Stimulated activated CD8-positive, alpha-beta memory T cell treated with anti-CD3 and anti-CD28 coated beads, Interleukin-15, amount 100 ng/mL, for 4 hours (primary cell): ENCODE results near the gene SMPD4.
"Not testable (repeated sequence)": the region's sequence is repeated elsewhere in the genome, so short reads cannot be mapped to it uniquely, and the experiment has no call there.

Experiments used
- DNase-seq, 2 donors: peaks; one replicate each; pipeline ENCODE4 v3.0.0-alpha.2; 2020; ENCODE audit warnings: low read depth in 2 of 2

Gene SMPD4

DNA sequence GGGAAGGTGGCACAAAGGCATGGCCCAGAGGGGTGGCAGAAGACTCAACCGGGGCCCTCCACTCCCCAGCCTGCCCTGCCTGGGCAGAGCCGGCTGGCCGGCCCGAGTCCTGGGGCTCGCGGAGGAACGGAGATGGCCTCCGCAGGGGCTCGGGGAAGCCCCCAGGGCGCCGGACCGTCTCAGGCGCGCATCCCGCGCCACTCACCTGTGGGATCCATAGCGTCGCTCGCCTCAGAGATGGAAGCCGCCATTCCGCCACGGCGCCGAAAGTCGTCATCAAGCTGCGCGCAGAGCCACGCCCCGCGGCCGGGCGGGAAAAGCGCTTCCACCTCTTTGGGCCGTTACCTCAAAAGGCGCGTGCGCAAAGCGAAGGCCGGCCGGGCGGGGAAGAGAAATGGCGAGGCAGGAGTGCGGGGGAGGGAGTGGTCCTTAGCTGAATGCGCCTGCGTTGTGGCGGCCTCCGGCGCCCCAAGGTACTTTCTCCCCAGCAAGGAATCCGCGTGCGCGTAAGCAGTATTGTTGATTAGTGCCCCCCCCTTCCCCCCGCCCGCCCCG is at the start of gene SMPD4:
Gene SMPD4, minus strand, starts transcription at position 278 of the 555 bp plus-strand sequence. CDS start 5,010 bp downstream, outside the sequence.
- peak; percentile 96 to 97 for DNase-seq

DNA sequence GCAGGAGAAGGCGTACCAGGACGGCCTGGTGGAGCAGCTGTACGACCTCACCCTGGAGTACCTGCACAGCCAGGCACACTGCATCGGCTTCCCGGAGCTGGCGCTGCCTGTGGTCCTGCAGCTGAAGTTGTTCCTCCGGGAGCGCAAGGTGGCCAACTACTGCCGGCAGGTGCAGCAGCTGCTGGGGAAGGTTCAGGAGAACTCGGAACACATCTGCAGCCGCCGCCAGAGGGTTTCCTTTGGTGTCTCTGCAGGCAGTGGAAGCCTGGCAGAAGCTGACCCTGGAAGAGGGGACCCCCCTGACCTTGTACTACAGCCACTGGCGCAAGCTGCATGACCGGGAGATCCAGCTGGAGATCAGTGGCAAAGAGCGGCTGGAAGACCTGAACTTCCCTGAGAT is 49.5 kb upstream of the SMPD4 start:
- DNase-seq = not testable (repeated sequence)

DNA sequence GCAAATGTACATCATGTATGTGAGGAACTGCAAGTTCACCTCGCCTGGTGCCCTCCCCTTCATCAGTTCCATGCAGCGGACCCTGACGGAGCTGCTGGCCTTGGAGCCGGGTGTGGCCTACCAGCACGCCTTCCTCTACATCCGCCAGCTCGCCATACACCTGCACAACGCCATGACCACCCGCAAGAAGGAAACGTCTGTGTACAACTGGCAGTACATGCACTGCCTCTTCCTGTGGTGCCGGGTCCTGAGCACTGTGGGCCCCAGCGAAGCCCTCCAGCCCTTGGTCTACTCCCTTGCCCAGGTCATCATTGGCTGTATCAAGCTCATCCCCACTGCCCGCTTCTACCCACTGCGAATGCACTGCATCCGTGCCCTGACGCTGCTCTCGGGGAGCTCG is 49.0 kb upstream of the SMPD4 start:
- DNase-seq = not testable (repeated sequence)

DNA sequence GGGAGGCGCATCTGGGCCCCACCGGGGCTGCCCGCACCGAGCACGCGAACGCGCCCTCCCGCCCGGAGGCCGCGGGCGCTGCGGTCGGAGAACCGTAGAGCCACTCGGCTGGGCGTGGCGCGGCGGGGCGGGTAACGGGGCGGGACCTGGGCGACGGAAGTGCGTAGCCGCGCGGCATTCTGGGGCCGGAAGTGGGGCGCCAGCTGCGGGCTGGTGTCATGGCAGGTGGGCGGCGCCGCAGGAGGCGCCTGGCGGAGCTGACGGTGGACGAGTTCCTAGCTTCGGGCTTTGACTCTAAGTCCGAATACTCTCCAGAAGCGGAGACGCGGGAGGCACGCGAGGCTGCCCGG is 47.7 kb upstream of the SMPD4 start:
- not testable (repeated sequence) for DNase-seq

- not testable (repeated sequence) for DNase-seq
Measured at GRCh38 chr2:130228467-130229160, 47.2 kb upstream of the SMPD4 start.

GRCh38 chr2:130228005-130228404 is 46.6 kb upstream of the SMPD4 start:
- DNase-seq = not testable (repeated sequence)

DNA sequence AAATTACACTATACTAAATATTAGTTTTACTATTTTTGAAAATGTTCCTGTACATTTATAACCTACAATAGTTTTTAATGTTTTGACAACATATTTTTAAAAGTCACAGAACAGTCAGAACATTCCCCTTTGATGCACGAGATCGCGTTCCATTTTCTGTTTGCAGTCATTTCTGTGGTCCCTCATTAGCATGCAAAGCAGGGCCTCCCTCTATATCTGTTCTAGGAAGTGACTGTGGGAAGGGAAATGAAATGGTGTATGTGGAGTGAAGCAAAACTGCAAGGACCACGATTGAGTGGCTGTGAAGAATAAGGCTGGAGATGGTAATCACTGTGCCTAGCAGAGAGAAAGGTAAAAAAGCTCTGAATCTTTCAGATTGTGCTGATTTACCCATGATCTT is 41.1 kb upstream of the SMPD4 start:
- not testable (repeated sequence) for DNase-seq

- DNase-seq = not testable (repeated sequence)
Measured at GRCh38 chr2:130220505-130220904, 39.1 kb upstream of the SMPD4 start.

DNA sequence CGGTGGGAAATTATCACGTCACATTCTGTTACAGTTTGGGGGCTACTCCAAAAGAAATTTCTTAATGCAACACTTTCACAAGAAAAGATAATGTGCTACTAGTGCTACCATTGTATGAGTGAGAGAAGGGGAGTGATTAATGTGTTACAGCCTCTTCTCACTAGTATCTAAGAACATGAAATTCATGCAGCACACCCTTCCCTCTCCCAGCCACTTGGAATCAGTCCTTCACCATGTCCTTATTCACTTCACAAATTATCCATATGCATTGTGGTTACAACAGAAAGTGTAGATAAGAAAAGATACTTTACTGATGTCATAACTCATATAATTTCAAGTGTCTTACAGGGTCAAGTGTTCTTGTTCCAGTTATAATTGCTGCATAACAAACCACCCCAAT is 37.7 kb upstream of the SMPD4 start:
- not testable (repeated sequence) for DNase-seq

DNA sequence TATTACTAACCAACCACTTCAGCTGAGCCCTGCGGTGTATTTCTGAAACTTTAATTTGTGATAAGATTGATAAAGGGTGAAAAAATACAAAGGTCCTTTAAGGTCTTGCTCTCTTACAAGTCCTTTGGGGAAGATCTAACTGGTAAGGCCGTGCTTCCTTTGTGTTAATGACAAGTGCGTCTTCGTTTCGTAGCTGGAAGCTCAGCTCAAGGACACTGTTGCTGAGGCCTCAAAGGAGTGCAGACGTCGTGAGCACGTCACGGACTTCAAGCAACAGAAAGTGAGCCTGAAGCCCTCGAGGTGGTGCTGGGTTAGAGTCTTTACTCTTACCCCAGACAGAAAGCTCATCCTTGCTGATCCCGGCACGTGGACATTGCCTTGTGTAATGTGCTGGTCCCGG is 25.6 kb upstream of the SMPD4 start:
- not testable (repeated sequence) for DNase-seq

DNA sequence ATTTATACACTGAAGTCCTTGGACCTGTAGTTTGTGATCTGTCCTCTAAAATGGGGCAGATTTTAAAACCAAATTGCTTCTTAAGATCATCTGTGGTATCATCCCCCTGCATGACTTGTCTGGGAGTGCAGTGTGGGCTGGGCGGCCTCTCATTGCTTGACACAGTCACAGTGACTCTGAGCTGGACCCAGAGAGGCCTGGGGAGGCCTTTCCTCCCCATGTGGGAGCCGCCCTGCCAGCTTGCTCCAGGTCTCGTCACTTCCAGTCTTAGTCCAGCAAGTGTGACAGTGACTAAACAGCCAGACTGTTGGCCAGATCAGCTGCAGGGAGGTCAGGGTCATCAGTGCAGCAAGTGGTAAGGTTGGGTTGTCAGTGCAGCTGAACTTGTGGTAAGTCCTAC is 21.7 kb upstream of the SMPD4 start:
- not testable (repeated sequence) for DNase-seq

DNA sequence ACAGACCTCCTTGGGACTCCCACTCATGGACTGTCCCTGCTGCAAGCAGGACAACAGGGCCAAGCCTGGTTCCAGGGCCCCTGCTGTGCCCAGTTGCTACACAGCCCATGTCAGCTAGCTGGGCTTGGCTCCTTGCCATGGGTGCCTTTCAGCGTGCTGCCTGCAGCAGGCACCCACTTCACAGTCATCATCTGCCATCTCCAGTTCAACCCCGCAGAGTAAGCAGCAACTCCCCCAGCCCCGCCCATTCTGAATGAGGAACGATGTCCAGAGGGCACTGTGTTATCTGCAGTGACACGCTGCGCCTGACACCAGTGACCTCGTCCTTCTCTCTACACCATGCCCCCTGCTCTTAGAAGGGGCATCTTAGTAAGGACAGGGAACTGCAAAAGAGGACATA is 21.1 kb upstream of the SMPD4 start:
- DNase-seq = not testable (repeated sequence)

DNA sequence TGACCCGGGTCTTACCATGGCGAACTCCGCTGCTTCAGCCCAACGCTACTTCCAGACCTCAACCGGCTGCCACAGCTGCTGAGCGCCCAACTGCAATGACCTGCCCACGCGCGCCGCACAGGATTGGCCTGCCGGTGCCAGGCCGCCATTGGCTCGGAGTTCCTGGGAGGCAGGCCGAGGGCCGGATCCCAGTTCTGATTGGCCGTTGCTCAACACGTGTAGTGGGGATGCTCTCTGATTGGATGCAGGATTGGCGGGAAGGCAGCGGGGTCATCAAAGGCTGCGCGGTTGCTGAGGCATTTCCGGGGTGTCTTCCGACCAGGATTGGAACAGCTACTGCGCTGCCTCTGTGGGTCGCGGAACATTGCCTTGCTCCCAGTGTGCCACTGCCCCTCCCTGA is 16.9 kb upstream of the SMPD4 start, which contains the start of gene TUBA3E:
Gene TUBA3E, minus strand, starts transcription at position 97 of the 400 bp plus-strand sequence. Its CDS starts 79 bp downstream, at position 18.
- no peak for DNase-seq

- DNase-seq = not testable (repeated sequence)
Measured at GRCh38 chr2:130196052-130196451, 14.7 kb upstream of the SMPD4 start.

GRCh38 chr2:130195089-130195635 is 13.8 kb upstream of the SMPD4 start:
- not testable (repeated sequence) for DNase-seq

- DNase-seq = not testable (repeated sequence)
Measured at GRCh38 chr2:130193824-130194223, 12.4 kb upstream of the SMPD4 start.

- DNase-seq = not testable (repeated sequence)
Measured at GRCh38 chr2:130192451-130192850, 11.0 kb upstream of the SMPD4 start.

DNA sequence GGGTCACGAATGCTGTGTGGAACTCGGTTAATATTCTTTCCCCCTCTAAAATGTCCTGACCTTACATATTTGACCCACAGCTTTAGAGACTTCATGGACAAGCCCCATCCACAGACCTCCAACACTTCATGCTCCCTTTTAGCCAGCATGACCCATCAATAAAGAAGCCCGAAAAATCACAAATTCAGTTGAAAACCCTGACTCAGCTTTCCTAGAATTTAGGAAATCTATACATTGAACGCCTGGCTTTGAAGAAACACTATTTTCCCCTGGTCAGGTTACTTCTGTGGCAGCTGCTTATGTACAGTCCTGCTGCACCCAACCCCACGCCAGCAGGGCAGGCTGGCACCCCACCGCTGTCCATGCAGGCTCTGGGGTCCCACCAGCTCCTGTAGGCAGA is 9.9 kb upstream of the SMPD4 start:
- DNase-seq = not testable (repeated sequence)

- no peak for DNase-seq
Measured at GRCh38 chr2:130190237-130190636, 8.8 kb upstream of the SMPD4 start.

GRCh38 chr2:130188958-130189357 is 7.6 kb upstream of the SMPD4 start:
- DNase-seq = not testable (repeated sequence)

GRCh38 chr2:130187859-130188792 is 6.7 kb upstream of the SMPD4 start:
- not testable (repeated sequence) for DNase-seq

DNA sequence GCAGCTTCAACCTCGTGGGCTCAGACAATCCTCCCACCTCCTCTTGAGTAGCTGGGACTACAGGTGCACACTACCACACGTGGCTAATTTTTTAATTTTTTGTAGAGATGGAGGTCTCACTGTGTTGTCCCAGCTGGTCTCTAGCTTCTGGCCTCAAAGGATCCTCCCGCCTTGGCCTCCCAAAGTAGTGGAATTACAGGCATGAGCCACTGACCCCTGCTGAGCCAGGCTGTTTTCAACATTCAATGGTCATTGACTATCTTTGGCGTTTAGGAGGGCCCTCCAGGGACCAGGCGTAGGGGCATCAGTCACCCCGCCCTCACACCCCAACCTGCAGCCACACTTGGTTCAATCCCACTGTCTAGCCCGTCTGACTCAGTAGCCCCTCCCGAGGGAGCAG is 5.9 kb upstream of the SMPD4 start:
- no peak for DNase-seq
